PFSK-1 (cell line): ENCODE results near the gene GNAO1.

Experiments
- POLR2AphosphoS5 ChIP-seq: IDR thresholded peaks from 2 replicates; pipeline ENCODE4 v1.6.1; 2012; ENCODE audit warnings: low read depth, mild to moderate bottlenecking, control low read depth, low read length, moderate library complexity
- TF ChIP-seq, protein P1 (sequence below), 2 experiments: IDR thresholded peaks; 2 replicates each; pipeline versions ENCODE4 v1.6.1 to v1.8.0; 2011 to 2012; ENCODE audit warnings: low read depth in 2 of 2, low read length in 2 of 2, control low read depth in 1 of 2, inconsistent platforms in 1 of 2, mild to moderate bottlenecking in 1 of 2, moderate library complexity in 1 of 2; ENCODE audit not compliant: insufficient read depth in 1 of 2

DNA sequence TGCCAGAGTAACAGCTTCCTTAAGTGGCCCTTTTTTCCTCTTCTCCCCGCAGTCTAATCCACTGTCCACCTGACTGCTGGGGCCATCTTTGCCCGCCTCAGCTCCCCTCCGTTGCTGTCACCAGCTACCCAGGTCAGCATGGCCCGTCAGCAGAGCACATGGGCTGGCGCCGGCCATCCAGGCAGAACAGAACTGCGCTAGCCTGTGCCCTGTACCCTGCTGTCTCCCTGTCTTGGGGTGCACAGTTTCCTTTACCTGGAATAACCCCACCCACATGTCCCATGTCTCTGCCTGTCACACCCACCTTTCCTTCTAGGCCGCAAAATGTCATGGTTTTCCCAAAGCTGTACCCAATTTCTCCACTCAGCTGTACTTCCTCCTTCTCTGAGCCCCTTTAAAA is 55.7 kb downstream of the GNAO1 start:
- TF ChIP-seq, protein P1, sequence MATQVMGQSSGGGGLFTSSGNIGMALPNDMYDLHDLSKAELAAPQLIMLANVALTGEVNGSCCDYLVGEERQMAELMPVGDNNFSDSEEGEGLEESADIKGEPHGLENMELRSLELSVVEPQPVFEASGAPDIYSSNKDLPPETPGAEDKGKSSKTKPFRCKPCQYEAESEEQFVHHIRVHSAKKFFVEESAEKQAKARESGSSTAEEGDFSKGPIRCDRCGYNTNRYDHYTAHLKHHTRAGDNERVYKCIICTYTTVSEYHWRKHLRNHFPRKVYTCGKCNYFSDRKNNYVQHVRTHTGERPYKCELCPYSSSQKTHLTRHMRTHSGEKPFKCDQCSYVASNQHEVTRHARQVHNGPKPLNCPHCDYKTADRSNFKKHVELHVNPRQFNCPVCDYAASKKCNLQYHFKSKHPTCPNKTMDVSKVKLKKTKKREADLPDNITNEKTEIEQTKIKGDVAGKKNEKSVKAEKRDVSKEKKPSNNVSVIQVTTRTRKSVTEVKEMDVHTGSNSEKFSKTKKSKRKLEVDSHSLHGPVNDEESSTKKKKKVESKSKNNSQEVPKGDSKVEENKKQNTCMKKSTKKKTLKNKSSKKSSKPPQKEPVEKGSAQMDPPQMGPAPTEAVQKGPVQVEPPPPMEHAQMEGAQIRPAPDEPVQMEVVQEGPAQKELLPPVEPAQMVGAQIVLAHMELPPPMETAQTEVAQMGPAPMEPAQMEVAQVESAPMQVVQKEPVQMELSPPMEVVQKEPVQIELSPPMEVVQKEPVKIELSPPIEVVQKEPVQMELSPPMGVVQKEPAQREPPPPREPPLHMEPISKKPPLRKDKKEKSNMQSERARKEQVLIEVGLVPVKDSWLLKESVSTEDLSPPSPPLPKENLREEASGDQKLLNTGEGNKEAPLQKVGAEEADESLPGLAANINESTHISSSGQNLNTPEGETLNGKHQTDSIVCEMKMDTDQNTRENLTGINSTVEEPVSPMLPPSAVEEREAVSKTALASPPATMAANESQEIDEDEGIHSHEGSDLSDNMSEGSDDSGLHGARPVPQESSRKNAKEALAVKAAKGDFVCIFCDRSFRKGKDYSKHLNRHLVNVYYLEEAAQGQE (IDR thresholded peaks at IDR 0.05; ENCODE audit: insufficient read depth in 1 of 2, low read depth in 2 of 2, low read length in 2 of 2): no peak
- TF ChIP-seq POLR2AphosphoS5: no peak
